ENCODE results near the gene NAV3. TPM values are rescaled to one million over a fixed set of nuclear protein-coding genes. Genes with fewer than 3 reads are reported as not detected.

Gene NAV3
- total RNA-seq, 1 donor from 2014 or later = 11.4 TPM

DNA sequence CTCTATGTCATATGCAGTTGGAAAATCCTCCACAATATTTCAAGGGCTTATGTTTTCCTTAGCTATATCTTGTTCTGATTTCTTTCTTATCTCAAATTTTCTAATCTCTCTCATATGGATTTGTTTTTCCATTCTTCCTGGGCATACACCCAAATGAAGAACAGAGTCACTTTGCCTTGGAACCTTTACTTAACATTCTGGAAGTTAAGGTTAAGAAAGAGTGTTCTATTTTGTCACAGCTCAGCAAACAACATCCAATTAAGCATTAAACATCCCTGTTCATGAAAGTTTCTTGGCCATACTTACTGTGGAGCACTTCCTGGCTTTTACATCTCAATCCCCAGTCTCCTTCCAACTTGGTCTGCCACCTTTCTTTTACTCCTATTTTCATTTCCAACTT is 5.3 kb downstream of the NAV3 start:
- Histone ChIP-seq H4K20me1 (ENCODE audit: low read depth) (no peaks in the 10 kb centered on the region), H3K27ac (no peak overlapping the region), H3K79me2 (ENCODE audit: low read depth) (no peaks in the 10 kb centered on the region), H2AFZ (replicated peaks) (no peak overlapping the region), H3K27me3 (no peaks in the 10 kb centered on the region), H3K4me2 (no peak overlapping the region), H3K9me3 (ENCODE audit: low read depth) (no peaks in the 10 kb centered on the region), H3K4me1 (no peaks in the 10 kb centered on the region), H3K36me3 (no peaks in the 10 kb centered on the region), H3K9ac (no peak overlapping the region), H3K4me3 (no peak overlapping the region), H3F3A (ENCODE audit: low read depth) (no peaks in the 10 kb centered on the region)
- no peak for DNase-seq (ENCODE audit: low spot score)
- no peak for TF ChIP-seq EZH2phosphoT487 (IDR thresholded peaks at IDR 0.05)
- no peak for TF ChIP-seq EZH2 (IDR thresholded peaks at IDR 0.05)
- TF ChIP-seq, protein P1, sequence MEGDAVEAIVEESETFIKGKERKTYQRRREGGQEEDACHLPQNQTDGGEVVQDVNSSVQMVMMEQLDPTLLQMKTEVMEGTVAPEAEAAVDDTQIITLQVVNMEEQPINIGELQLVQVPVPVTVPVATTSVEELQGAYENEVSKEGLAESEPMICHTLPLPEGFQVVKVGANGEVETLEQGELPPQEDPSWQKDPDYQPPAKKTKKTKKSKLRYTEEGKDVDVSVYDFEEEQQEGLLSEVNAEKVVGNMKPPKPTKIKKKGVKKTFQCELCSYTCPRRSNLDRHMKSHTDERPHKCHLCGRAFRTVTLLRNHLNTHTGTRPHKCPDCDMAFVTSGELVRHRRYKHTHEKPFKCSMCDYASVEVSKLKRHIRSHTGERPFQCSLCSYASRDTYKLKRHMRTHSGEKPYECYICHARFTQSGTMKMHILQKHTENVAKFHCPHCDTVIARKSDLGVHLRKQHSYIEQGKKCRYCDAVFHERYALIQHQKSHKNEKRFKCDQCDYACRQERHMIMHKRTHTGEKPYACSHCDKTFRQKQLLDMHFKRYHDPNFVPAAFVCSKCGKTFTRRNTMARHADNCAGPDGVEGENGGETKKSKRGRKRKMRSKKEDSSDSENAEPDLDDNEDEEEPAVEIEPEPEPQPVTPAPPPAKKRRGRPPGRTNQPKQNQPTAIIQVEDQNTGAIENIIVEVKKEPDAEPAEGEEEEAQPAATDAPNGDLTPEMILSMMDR (IDR thresholded peaks at IDR 0.05) = no peak
- no peaks in the 10 kb centered on the region for H3K4me1 Mint-ChIP-seq
- no peaks in the 10 kb centered on the region for H3K9me3 Mint-ChIP-seq
- no peaks in the 10 kb centered on the region for H3K36me3 Mint-ChIP-seq
- no peaks in the 10 kb centered on the region for H3K27me3 Mint-ChIP-seq (ENCODE audit: insufficient read depth, low read depth)
- H3K4me3 Mint-ChIP-seq = no peak overlapping the region
- H3K27ac Mint-ChIP-seq = no peak overlapping the region

DNA sequence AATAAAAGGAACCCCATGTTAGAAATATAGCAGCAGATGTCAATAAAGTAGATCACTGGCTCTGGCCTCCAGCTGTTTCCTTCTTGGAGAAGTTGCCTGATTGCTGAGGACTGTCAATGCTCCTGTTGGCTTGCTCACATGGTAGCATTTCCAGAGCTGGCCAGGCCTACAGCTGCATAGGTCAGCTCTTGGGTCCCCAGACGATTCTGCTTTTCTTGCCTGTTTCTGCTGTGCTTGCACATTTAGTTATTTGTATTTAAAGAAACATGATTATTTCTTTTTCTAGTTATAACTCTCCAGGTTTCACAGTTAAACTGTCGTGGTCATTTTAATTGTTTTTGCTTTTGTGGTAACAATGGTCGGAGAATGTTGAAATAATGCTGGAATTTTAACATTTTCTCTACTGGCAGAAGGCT is 7.2 kb downstream of the NAV3 start:
- Histone ChIP-seq H3K4me2 (no peak overlapping the region), H3K9ac (no peak overlapping the region), H3K4me3 (no peak overlapping the region), H3K9me3 (ENCODE audit: low read depth) (no peaks in the 10 kb centered on the region), H3K27ac (no peak overlapping the region), H3F3A (ENCODE audit: low read depth) (no peaks in the 10 kb centered on the region), H3K4me1 (peaks cover 3% of the 10 kb centered on the region), H3K27me3 (no peaks in the 10 kb centered on the region), H4K20me1 (ENCODE audit: low read depth) (no peaks in the 10 kb centered on the region), H2AFZ (replicated peaks) (no peak overlapping the region), H3K36me3 (no peaks in the 10 kb centered on the region), H3K79me2 (ENCODE audit: low read depth) (no peaks in the 10 kb centered on the region)
- Mint-ChIP-seq H3K36me3 (no peaks in the 10 kb centered on the region), H3K4me1 (peaks cover 4% of the 10 kb centered on the region), H3K27ac (no peak overlapping the region), H3K9me3 (no peaks in the 10 kb centered on the region), H3K27me3 (ENCODE audit: insufficient read depth, low read depth) (no peaks in the 10 kb centered on the region), H3K4me3 (no peak overlapping the region)
- TF ChIP-seq EZH2phosphoT487 (IDR thresholded peaks at IDR 0.05) = no peak
- no peak for TF ChIP-seq EZH2 (IDR thresholded peaks at IDR 0.05)
- TF ChIP-seq, protein P1 (IDR thresholded peaks at IDR 0.05) = no peak
- DNase-seq (ENCODE audit: low spot score) = no peak

DNA sequence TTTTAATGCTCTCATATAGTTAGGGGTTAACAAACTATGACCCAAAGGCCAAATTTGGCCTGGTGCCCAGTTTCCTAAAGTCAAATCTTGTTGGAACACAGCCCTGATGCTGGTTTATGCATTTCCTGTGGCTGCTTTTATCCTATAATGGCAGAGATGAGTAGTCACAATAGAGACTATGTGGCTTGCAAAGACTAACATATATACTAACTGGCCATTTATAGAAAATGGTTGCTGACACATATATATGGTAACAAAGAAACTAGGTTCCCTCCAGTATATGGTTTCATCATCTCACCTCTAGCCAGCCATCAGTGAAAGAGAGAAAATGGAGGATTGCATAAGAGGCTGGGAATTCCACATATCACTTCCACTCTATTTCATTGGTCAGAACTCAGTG is 10.8 kb downstream of the NAV3 start:
- no peak overlapping the region for H3K4me2 ChIP-seq
- no peaks in the 10 kb centered on the region for H3K36me3 Mint-ChIP-seq
- H2AFZ ChIP-seq (replicated peaks) = no peak overlapping the region
- H3K27ac ChIP-seq = no peak overlapping the region
- no peak overlapping the region for H3K4me3 ChIP-seq
- H3K27ac Mint-ChIP-seq = no peak overlapping the region
- TF ChIP-seq, protein P1 (IDR thresholded peaks at IDR 0.05) = no peak
- H3K4me1 ChIP-seq = peaks cover 3% of the 10 kb centered on the region
- no peaks in the 10 kb centered on the region for H3K27me3 Mint-ChIP-seq (ENCODE audit: insufficient read depth, low read depth)
- no peaks in the 10 kb centered on the region for H4K20me1 ChIP-seq (ENCODE audit: low read depth)
- no peaks in the 10 kb centered on the region for H3K79me2 ChIP-seq (ENCODE audit: low read depth)
- no peaks in the 10 kb centered on the region for H3K27me3 ChIP-seq
- DNase-seq (ENCODE audit: low spot score) = no peak
- no peak overlapping the region for H3K4me3 Mint-ChIP-seq
- no peaks in the 10 kb centered on the region for H3F3A ChIP-seq (ENCODE audit: low read depth)
- no peaks in the 10 kb centered on the region for H3K9me3 ChIP-seq (ENCODE audit: low read depth)
- H3K9me3 Mint-ChIP-seq = no peaks in the 10 kb centered on the region
- H3K9ac ChIP-seq = no peak overlapping the region
- peaks cover 4% of the 10 kb centered on the region for H3K4me1 Mint-ChIP-seq
- no peaks in the 10 kb centered on the region for H3K36me3 ChIP-seq

DNA sequence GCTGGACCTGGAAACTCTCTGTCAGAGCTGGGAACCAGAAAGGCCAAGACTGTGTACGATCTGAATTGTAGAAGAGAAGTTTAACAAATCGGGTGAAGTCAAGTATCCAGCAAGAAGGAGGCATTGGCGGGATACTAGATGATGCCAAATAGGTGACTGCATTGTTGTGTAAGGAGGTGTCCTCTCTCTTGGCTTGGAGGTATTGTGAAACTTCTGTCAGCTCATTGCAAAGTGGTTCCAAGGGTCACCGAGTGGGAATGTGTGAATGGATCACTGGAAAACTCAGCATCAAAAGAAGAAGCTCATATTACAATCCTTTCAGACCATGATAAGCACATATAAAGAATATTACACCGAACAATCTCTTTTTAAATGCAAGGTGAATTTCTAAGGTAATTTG is 11.7 kb downstream of the NAV3 start:
- H3K27me3 ChIP-seq = no peaks in the 10 kb centered on the region
- H3K9me3 Mint-ChIP-seq = no peaks in the 10 kb centered on the region
- no peaks in the 10 kb centered on the region for H3K79me2 ChIP-seq (ENCODE audit: low read depth)
- H3F3A ChIP-seq (ENCODE audit: low read depth) = no peaks in the 10 kb centered on the region
- no peaks in the 10 kb centered on the region for H4K20me1 ChIP-seq (ENCODE audit: low read depth)
- peaks cover 11% of the 10 kb centered on the region for H3K4me1 Mint-ChIP-seq
- no peak overlapping the region for H3K27ac Mint-ChIP-seq
- H3K36me3 Mint-ChIP-seq = no peaks in the 10 kb centered on the region
- no peaks in the 10 kb centered on the region for H3K27me3 Mint-ChIP-seq (ENCODE audit: insufficient read depth, low read depth)
- H3K27ac ChIP-seq = no peak overlapping the region
- no peak for DNase-seq (ENCODE audit: low spot score)
- H3K4me3 Mint-ChIP-seq = no peak overlapping the region
- H3K4me1 ChIP-seq = peaks cover 10% of the 10 kb centered on the region
- H3K9ac ChIP-seq = no peak overlapping the region
- H2AFZ ChIP-seq (replicated peaks) = no peak overlapping the region
- H3K4me2 ChIP-seq = no peak overlapping the region
- no peak for TF ChIP-seq EZH2 (IDR thresholded peaks at IDR 0.05)
- TF ChIP-seq, protein P1 (IDR thresholded peaks at IDR 0.05) = no peak
- no peaks in the 10 kb centered on the region for H3K9me3 ChIP-seq (ENCODE audit: low read depth)
- H3K36me3 ChIP-seq = no peaks in the 10 kb centered on the region
- H3K4me3 ChIP-seq = no peak overlapping the region

Data from neural progenitor cell (in vitro differentiated cells).